ENCODE measurements around the gene STK25.

STK25 gene

DNA sequence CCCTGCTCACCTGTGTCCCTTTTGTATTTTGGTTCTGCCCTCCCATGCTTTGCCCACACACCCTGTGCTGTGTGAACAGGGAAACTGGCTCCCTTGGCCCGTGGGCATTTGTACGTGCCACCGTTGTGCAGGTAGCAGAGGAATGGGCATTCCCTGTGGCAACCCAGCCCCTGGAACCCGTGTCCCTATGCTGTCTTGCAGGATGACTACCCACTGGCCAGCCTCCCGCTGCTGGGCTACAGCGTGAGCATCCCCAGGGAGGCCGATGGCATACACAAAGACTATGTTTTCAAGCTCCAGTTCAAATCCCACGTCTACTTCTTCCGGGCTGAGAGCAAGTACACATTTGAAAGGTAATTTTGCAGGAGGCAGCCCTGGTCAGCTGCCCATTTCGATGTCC is 15.3 kb downstream of the STK25 start:
- no peak for DNase-seq (ENCODE audit: low spot score)

DNA sequence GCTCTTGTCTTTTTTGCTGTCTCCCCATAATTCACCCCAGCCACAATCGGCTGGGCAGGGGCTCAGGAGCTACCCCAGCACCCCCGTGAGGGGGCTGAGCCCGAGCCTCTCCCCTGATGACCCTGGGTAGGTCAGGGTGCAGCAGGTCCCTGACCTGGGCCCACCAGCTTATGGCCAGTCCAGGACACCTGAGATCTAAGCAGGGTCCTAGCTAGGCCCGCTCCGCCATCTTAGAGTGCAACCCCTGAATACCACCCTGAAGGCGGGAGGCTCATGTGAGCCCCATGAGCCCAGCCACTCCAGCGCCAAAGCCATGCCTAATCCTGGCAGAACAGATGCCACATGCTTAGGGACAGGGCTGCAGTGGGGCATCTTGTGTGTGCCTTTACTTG is 16.2 kb downstream of the STK25 start:
- no peak for DNase-seq (ENCODE audit: low spot score)

DNA sequence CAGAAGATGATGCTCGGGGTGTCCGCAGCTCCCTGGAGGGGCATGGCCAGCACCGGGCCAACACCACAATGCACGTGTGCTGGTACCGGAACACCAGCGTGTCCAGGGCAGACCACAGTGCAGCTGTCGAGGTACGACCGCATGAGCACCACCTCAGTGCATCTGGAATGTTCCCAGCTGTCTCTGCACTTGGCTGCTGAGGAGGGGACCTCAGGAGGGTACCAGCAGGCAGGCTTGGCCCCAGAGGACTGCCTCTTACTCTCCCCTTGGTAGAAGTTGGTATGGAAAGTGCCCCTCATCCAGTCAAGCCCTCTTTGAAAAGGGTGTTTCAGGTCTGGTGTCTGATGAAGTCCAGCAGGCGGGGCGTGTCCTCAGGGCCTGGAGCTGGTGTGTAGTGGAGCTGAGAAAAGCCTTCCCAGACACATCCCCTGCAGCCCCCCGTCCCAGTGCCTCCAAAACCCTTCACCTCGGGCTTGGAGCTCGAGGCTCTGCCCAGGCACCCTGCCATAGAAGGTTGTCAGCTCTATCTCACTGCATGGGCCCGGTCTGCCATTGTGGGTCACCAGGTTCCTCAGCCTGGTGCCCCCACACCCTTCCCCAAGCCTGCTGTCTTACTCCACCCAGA is 16.7 kb downstream of the STK25 start:
- DNase-seq (ENCODE audit: low spot score) = no peak

DNA sequence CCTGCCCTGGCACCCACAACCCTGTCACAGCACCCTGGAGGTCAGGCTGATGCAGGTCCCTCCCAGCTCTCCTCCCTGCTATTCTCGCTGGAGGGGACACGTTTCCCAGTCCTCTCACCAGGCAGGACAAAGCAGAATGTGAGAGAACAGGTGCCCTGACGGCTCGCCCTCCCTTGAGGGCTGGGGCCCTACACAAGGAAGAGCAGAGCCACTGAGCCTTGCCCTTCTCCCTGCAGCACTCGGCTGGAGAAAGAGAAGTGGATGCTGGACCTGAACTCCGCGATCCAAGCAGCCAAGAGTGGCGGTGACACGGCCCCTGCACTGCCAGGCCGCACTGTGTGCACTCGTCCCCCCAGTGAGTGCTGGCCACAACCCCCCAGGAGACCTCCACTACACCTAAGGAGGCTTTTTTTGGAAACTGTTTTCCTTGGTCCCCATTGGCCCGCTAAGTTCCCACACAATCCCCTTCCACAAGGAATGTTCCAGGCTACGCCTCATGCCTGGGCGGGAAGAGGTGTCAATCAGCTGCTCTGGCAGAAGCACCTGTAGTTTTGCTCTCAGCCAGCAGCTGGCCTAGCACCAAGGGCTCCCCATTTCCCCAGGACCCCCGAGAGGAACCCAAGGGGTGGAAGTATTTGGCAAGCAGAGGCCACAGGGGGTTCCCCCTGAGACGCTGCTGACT is 17.4 kb downstream of the STK25 start:
- no peak for DNase-seq (ENCODE audit: low spot score)

DNA sequence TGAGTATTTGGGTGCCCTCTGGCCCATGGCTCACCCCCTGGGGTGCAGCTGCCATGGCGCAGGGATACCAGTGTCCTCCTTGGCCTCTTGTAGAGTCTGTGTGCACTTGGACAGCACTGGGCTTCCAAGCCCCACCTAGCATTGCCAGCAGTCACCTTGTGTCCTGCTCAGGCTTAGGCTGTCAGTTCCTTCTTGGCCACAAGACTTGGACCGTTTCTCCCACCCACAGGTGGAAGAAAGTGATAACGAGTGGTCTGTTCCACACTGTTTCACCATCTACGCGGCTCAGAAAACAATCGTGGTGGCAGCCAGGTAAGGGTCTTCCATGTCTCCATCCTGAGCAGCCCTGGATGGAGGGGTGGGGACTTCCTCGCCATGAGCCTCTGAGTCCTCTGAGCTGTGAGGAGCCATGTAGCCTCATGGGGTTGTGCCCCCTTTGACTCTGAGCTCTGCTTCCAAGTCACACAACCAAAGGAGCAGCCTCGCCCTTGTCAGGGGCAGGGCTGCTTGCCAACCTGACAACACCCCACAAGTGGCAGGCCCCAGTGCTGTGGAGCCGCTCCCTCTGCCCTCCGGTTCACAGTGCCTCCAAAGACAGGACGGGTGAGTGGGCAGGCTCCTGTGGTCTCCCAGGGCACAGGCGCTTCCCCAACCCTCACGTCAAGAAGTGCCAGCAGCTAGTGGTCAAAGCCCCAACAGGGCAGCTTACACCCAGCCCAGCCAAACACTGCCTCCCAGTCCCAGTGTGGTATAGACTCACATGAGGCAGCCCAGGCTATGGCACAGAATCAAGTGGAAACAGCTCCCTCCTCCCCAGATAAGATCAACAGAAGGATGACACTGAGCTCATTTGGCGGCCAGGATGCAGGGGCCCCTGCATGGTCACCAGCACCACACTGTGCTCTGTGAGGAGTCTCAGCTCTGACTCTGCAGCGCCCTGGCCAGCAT is 18.4 kb downstream of the STK25 start:
- no peak for DNase-seq (ENCODE audit: low spot score)

DNA sequence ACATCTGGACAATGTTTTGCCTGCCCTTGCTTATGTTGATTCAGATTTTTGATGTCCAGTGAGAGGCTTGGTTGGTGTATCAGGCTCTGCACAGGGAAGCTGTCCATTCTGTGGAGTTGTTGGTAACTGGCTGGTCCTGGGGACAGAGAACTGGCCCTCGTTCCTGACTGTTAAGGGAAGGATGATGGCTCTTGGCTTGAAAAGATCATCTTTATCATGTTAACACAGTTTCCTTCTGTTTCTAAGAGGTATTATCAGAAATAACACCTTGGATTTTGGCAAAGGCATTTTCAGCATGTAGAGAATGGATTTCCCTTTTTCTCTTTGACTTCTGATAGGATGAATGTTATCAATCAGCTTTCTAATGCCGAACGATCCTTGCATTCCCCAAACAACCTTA is 19.3 kb downstream of the STK25 start:
- no peak for DNase-seq (ENCODE audit: low spot score)

DNA sequence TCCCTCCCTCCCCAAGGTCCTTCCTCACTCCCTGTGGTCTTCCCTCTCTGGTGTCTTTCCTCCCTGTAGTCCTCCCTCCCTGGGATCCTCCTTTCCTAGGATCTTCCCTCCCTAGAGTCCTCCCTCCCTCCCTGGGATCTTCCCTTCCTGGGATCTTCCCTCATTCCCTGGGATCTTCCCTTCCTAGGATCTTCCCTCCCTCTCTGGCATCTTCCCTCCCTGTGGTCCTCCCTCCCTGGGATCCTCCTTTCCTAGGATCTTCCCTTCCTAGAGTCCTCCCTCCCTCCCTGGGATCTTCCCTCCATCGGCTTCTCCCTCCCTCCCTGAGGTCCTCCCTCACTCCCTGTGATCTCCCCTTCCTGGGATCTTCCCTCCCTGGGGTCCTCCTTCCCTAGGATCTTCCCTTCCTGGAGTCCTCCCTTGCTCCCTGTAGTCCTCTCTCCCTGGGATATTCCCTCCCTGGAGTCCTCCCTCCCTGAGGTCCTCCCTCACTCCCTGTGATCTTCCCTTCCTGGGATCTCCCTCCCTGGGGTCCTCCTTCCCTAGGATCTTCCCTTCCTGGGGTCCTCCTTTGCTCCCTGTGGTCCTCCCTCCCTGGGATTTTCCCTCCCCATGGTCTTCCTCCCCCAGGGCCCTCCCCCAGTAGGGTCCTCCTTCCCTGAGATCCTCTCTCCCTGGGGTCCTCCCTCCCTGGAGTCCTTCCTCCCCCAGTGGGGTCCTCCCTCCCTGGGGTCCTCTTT is 23.0 kb downstream of the STK25 start:
- no peak for DNase-seq (ENCODE audit: low spot score)

DNA sequence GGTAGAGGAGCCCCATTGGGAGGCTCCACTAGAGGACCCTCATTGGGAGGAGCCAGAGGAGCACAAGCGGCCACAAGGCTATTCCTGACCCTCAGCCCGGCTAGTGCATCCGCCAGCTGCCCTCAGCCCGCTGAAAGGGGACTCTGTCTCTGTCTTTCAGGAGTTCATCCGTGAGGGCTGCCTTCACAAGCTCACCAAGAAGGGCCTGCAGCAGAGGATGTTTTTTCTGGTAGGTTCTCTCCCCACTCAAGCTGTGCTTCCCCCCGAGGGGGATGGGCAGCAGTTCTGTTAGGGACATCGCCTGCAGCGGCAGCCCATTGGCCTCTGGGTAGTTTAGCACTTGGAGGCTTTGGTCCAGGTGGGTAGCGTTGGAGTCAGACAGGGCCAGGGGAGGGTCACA is 25.1 kb downstream of the STK25 start:
- no peak for DNase-seq (ENCODE audit: low spot score)

DNA sequence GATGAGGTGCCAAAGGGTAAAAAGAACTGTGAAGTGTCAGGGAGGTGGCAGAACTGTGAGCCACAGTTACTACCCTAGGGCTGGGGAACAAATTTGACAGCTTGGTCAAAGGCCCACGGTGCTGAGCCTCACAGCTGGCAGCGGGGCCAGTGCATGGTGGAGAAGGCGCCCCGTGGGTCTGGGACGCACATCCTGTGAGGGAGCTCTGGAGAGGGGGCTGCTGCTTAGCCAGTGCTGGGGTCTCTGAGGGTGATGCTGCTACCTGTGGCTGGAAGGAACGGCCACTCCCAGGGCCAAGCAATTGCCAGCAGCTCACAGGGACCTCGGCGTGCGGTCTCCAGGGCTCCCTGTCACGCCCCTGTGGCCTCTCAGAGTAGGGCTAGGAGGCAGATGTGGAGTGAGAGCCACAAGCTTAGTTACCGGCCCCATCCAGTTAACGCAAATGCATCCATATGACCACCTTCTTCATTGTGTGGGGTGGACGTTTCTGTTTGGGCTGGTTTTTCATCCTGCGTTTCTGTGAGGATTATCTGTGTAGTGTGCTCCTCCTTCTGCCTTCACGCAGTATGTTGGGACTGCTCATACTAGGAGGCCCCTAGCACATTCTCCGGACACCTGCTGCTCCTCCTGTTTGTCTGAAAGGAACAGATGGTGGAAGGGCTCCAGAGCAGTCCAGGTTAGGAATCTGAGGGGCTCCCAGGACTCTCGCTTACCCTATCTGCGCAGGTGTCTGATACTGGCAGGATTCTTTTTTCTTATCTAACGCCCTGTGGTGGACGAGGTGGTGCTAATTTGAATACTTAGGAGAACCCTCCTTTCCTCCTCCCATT is 26.0 kb downstream of the STK25 start:
- no peak for DNase-seq (ENCODE audit: low spot score)

DNA sequence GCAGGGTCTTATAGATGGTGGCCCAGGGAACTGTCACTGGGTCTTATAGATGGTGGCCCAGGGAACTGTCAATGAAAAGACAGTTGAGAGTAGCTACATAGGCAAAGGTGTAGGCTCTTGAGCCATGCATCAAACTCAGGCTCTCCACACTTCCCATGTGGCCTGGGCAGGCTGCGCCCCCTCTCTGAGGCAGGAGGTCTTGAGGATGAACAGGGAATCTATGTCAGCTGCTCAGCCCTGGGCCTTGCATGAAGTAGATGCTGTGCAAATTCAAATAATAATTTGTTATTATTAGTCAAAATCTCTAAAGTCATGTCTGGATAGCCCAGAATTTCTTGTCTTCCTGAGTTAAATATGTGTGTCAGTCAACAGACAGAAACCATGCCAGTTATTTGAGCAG is 26.7 kb downstream of the STK25 start:
- no peak for DNase-seq (ENCODE audit: low spot score)

DNA sequence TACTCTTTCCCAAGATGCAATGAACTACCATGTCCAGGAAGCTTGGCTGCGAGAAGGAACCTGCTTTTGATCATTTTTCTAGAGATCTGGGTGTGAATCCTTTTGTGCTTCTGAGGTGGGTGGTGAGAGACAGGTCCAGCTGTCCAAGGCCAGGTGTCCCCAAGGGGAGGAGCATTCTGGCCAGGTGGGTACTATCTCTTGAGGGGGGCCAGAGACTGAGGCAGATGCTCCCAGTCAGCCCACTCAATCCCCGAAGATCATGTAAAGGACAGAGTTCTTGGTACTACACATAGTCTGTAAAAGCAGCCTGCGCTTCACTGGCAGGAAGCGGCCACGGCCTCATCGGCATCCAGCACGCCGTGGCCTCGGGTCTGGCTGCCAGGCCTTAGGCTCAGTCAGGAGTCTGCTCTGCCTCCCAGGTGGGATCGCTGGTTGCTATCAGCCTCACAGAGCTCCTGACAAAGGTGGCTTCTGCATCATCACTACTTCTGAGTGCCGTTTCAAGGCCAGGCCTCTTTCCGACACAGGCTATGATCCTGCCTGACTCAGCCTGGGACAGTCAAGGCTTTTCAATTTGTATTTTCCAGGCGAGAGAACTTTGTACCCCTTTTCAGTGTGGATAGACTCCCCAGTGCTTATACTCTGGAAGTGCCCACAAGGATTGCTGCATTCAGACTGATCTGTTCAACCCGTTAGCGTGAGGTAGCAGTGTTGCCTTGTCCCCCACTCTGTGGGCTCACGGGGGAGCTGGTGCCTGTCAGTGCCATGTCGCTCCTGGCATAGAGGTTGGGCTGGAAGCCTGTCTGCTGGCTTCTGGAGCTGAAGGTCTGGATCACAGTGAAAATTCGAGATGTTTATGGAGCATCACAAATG is 29.1 kb downstream of the STK25 start:
- DNase-seq (ENCODE audit: low spot score) = no peak

DNA sequence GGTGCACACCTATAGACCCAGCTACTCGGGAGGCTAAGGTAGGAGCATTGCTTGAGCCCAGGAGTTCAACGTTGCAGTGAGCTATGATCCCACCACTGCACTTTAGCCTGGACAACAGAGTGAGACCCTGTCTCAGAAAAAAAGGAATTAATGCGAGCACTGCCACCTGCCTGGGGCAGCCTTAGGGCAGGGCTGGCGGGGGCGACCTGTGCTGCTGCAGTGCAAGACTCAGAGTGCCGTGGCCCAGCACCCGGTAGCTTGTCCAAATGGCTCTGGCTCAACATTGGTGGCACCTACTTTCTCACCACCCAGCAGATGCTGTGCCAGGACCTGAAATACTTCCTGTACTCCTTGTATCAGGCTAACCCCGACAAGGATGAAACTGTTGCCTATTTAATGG is 30.2 kb downstream of the STK25 start:
- DNase-seq (ENCODE audit: low spot score) = no peak

DNA sequence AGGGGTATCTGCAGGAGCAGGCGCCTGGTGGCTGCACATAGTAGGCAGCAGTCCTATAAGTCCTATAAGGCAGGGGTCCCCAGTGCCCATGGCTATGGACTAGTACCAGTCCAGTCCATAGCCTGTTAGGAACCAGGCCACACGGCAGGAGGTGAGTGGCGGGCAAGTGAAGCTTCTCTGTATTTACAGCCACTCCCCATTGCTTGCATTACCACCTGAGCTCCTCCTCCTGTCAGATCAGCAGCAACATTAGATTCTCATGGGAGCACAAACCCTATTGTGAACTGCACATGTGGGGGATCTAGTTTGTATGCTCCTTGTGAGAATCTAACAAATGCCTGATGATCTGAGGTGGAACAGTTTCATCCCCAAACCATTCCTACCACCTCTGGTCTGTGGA is 33.1 kb downstream of the STK25 start:
- DNase-seq (ENCODE audit: low spot score) = no peak

DNA sequence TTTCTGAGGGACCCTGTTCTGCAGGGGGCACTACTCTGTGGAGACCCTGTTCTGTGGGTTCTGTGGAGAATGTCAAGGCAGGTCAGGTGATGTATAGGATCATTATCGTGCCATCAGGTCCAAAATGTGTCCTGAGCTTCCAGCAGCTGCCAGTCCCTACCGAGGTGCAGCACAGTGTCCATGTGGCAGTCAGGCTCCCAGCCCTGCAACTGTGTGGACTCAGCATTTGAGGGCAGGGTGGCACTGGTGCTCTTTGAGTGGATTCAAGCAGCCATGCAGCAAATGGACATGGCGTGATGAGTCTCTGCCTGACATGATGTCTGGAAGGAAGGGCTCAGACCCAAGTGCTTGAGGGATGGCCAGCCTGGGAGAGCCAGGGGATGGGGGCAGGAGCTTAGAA is 35.0 kb downstream of the STK25 start:
- DNase-seq (ENCODE audit: low spot score) = no peak

DNA sequence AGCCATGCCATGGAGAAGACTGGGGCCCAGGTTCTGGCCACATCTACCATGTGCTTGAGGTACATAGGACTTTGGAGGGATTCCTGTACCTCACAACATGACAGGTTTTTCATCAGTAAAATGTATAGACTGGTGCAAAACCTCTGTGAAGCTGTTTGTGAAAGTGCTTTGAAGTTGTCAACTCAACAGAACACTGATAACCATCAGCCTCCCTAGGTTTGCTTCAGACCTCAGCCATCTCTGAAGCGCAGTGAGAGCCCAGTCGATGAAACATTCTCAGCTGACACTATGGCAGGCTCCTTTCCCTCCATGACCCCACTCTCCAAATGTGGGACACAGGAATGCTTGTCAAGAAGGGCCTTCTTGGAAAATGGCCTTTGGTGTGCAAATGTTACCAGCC is 38.6 kb downstream of the STK25 start:
- no peak for DNase-seq (ENCODE audit: low spot score)

DNA sequence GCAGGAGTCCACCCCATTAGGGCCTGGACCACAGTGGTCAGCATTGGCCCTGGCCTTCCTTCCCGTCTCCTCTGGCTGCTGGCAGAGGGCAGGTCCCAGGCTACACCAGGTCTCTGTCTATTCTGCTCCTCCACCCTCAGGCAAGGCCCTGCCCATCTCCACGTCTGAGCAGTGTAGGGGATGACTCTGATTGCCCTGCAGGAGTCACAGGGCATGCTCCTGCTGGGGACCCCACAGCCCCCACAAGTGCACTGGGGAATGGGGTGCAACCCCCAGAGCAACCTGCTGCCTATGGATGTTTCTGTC is 40.0 kb downstream of the STK25 start:
- DNase-seq (ENCODE audit: low spot score) = no peak

DNA sequence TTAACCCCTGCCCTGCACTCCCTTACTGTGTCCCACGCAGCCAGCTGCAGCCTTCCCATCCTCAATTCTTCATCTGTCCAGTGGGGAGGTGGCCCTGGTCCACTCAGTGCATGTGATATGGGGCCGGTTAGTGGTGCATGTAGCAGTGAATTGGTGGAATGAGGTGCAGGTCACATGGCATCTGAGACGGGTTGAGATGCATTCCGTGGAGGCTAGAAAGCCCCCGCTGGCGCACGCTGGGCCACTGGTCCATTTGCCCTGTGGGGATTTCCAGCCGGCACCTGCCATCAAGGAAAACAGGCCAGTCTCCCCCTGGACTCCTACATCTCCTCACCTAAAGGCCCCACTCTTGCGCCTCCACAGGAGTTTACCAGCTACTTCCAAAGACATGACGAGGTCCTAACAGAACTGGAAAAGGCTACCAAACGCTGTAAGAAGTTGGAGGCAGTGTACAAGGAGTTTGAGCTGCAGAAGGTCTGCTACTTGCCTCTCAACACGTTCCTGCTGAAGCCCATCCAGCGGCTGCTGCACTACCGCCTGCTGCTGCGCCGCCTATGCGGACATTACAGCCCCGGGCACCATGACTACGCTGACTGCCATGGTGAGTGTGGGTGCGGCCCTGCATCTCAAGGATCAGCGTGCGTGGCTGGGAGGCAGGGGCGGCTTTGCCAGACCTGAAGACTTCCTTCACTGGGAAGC is 40.5 kb downstream of the STK25 start:
- no peak for DNase-seq (ENCODE audit: low spot score)

DNA sequence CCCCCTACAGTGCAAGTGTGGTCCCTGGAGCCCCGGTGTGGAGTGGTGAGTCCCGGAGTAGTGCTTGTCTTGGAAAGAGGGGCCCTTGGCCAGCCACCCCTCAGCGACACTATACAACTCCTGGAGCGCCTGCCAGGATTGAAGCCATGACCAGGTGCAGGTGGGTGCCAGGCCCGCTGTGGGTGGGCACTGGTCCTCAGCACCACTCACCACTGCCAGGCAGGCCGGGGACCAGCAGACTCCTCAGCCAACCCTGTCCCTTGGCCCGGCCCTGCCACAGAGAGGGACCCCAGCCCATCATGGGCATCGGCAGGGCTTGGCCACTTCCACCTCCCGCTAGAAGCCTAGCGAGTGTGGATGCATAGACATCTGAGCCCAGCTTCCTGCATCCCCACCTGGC is 42.2 kb downstream of the STK25 start:
- DNase-seq (ENCODE audit: low spot score) = no peak

DNA sequence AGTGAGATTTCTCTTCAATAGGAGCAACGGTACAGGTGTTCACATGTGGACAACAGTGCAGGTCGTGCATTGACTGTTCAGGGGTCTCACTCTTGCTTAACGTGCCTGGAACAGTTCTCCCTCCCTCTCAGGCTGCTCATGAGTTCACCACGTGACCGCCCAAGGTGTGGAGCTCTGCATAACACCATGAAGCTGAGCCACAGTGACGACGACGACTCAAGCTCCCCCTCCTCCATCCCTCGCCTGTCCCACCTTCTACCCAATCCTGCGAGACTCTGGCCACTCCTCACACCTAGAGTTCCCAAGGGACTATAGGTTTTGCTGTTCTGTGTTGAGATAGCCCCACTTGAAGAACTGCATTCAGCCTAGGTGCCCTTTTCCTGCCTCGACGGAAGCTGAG is 42.8 kb downstream of the STK25 start:
- no peak for DNase-seq (ENCODE audit: low spot score)

Data from SW480 (cell line).